GM19468 (cell line): ENCODE results near the gene ZER1.
A peak's percentile ranks its signal among the peaks of the same experiment; 100 is the strongest.

ENCODE experiments used
- ATAC-seq: cut with Tn5 transposase; IDR thresholded peaks from one replicate; pipeline ENCODE4 v1.9.1; 2021; ENCODE audit warnings: mild to moderate bottlenecking, moderate library complexity, moderate number of reproducible peaks; ENCODE audit not compliant: unreplicated experiment; ENCODE audit errors: extremely low read depth

The ZER1 gene

GRCh38 chr9:128718475-128718874 lies 53.3 kb downstream of the ZER1 start:
- no peak for ATAC-seq

- no peak for ATAC-seq
Observed at GRCh38 chr9:128718047-128718446, 53.7 kb downstream of the ZER1 start.

DNA sequence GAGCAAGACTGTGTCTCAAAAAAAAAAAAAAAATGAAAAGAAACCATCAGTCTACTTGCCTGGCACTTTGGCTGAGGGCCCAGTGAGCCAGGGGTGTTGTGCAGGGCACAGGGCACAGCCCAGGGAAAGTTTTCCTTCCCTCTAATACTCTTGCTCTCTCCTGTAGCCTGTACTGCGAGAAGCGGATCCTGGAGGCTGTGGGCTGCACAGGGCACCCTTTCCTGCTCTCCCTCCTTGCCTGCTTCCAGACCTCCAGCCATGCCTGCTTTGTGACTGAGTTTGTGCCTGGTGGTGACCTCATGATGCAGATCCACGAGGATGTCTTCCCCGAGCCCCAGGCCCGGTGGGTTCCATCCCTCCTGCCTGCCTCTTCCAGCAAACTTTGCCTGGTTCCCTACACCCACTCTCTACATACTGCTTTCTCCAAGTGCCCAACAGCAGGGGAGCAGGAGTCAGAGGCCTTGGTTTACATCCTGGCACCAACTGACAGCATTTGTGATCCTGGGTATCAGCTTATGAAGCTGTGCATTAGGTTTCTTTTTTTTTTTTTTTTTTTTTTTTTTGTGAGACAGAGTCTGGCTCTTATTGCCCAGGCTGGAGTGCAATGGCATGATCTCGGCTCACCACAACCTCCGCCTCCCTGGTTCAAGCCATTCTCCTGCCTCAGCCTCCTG lies 55.0 kb downstream of the ZER1 start:
- ATAC-seq = no peak

DNA sequence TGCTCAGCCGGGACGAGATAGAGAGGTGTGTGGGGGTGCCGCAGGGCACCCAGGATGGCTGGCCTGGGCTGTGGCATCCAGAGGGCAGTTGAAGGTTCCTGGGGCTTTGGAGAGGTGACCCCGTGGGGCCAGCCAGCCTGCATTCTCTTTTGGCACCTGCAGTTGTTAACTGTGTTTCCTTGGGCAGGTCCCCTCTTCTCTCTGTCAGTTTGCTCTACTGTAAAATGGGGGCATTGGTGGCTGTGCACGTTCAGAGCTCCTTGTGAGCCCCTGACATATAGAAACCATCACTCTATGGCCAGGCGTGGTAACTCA lies 56.3 kb downstream of the ZER1 start:
- no peak for ATAC-seq

DNA sequence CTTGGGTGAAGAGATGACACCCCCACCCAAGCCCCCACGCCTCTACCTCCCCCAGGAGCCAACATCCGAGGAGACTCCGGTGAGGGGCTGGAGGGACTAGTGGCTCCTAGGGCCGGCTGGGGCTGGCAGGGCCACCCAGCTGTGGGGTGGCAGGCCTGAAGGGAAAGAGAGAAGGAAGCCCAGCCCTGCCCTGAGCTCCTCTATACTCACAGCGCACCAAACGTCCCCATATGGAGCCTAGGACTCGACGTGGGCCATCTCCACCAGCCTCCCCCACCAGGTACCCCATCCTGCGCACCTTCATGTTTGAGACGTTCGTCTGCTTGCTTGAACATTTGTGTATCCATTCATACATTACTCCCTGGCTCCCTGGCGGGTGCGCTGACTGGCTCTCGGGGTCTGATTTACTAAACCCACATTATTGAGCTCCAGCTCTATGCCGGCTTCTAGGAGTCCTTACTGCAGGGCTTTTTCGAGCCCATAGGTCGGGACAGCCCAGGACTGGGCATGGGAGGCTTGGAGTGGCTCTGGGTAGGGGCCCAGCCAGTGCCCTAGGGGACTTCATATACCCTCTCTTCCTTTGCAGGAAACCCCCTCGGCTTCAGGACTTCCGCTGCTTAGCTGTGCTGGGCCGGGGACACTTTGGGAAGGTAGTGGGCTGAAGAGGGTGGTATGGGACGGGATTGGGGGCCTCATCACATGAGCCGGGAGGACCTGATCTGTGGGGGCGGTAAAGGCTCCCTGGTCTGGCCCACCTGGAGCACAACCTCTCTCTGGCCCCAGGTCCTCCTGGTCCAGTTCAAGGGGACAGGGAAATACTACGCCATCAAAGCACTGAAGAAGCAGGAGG lies 56.9 kb downstream of the ZER1 start:
- ATAC-seq = no peak

GRCh38 chr9:128713941-128714573 lies 57.7 kb downstream of the ZER1 start:
- ATAC-seq = no peak

DNA sequence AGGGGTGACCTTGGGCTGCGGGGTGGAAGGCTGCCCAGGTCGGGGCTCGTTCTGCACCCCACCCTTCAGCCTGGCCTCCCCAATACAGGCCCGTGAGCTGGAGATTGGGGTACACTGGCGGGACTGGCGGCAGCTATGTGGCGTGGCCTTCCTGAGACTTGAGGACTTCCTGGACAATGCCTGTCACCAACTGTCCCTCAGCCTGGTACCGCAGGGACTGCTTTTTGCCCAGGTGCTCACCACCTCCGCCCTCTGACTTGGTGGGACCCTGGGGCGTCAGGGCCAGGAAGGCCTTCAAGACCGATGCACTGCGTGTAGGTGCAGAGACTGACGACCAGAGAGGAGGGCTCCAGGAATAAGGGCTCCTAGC lies 58.3 kb downstream of the ZER1 start:
- ATAC-seq = no peak

DNA sequence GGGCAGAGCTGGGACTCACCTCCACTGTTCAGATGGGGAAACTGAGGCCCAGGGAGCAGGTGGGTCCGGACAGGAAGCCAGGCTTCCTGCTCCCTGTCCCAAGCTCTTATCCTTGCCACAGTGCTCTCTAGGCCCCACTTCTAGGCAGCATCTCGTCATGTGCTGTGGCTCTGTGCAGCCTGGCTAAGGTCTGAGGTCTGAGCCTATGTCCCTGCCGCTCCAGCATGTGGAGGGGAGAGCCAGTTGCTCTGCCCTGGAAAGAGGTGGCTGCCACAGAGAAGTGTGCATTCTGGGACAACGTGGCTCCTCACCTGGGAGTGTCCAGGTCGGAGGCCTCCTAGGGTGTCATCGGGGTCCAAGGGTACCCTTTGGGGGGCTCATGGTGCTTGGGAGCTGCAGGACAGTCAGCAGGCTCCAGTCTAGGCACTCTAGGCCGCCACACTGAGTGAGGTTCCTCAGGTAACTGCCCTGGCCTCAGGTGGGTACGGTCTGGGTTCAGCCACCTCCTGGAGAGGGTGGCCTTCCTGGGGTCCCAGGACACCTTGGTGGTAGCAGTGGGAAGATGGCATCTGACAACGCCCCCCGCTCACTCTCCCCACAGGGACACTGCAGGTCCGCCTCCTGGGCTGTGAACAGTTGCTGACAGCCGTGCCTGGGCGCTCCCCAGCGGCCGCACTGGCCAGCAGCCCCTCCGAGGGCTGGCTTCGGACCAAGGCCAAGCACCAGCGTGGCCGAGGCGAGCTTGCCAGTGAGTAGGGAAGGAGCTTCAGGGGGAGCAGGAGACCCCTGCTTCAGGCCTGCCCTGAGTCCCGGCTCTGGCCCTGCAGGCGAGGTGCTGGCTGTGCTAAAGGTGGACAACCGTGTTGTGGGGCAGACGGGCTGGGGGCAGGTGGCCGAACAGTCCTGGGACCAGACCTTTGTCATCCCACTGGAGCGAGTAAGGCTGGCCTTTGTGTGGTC lies 59.0 kb downstream of the ZER1 start:
- ATAC-seq = no peak

DNA sequence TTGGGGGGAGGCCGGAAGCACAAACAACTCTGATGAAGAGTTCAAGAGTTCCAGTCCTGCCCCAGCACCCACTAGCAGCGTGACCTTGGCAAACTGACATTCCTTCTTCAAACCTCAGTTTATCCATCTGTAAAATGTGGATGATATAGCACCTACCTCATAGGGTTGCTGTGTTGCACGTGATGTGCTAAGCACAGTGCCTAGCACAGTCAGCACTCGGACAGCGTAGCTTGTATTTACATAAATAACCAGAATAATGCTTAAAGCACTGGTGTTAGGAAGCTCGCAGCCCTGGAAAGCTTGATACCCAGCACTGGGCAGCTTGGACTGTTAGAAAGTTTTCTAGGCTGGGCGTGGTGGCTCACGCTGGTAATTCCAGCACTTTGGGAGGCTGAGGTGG lies 64.3 kb downstream of the ZER1 start:
- ATAC-seq = no peak

- ATAC-seq = no peak
Observed at GRCh38 chr9:128706671-128707381, 64.9 kb downstream of the ZER1 start.

- no peak for ATAC-seq
Observed at GRCh38 chr9:128706045-128706444, 65.7 kb downstream of the ZER1 start.

DNA sequence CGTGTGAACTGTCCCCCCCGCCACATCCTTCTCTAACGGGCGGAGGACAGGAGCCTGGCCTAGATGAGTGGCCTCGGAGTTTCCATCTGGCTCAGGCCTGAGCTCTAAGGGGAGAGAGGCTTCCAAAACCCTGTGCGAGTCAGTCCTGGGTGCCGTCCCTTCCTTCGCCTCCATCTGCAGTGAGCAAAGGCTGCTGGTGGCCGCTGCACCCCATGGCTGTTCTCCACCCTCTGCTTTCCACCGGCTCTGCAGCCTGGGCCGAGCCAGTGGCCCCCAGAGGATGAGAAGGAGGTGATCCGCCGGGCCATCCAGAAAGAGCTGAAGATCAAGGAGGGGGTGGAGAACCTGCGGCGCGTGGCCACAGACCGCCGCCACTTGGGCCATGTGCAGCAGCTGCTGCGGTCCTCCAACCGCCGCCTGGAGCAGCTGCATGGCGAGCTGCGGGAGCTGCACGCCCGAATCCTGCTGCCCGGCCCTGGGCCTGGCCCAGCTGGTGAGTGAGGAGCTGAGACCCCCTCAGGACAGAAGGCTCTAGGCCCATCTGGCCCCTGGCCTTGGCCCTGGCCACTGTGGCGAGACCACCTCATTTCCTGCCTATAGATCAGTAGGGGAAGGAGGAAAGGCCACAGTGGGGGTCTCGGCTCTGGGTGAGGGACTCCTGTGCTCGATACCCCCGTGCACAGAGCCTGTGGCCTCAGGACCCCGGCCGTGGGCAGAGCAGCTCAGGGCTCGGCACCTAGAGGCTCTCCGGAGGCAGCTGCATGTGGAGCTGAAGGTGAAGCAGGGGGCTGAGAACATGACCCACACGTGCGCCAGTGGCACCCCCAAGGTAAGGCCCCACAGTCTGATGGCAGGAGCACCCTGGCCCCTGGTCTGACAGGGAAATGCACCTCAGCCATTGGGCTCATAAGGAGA lies 66.4 kb downstream of the ZER1 start:
- ATAC-seq = no peak

DNA sequence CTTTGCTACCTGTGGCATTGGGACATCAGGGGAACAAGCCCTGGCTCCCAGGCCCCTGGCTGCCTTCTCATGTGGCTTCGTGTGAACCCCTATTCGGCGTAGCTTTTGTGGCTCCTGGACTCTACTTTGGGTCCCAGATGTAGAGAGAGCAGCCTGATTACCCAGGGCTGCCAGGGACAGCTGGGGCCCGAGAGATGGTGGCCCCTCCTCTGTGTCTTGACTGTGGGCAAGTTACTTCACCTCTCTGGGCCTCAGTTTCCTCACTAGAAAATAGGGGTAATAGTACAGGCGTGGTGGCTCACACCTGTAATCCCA lies 67.4 kb downstream of the ZER1 start:
- ATAC-seq = no peak

DNA sequence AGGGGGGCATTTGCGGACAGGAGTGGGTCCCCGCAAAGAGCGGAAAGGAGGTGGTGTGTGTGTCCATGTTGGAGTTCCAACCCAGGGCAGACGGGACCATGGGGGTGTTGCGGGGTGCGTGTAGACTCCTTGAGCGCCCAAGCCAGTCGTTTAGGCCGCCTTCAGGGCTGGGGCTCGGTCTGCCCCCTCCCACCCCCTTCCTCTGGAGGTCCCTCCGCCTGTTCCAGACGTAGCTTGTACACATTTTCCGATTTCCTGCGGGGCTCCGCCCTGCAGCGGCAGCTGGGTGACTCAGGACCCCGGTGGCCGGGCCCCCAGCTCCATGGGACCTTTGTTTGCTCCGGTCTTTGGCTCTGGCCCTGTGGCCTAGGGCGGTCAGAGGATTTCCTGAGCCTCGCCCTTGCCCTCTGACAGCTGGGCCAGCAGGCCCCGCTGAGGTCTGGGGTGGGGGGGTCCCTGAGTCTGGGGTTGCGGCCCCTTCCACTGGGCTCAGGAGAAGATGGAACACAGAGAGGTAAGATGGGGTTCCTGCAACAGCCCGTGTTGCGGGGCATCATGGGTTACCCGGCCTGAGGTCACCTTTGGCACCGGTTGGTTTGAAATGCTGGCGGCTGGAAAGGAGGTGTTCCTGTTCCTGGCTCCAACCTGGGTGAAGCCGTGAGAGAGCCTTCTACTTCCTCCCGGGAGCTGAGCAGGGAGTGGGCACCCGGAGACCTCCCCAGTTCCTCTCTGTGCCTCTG lies 67.9 kb downstream of the ZER1 start:
- ATAC-seq = no peak

DNA sequence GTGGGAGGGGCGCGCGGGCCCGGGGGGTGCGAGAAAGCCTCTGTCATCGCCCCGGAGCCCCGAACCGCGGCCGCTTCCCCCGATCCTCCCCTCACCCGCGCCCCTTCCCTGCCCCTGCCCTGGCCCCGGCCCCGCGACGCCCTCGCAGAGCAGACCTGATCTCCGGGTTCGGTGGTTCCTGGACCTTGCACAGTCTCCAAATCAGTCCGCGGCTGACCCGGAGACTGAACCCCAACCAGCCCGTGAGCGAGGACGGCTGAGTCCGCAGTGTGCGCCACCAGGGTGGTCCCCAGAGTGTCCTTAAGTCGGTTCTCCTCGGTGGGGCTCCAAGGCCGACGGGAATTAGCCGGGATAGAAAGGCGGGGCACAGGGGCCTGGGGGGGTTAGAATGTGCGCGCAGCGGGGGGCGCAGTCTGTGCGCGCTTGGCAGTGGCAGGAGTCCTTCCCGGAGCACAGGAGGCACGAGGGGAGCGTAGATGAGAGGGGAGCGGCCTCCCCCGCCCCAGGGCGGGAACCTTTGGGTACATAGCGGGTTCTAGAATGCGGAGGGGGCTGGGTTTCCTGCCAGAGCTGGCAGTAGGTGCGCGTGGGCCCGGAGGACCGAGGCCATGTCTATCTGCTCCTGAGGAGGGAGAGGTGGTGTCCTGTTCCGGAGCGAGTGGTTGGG lies 68.6 kb downstream of the ZER1 start:
- ATAC-seq = no peak

- peak; percentile 42 for ATAC-seq
Observed at GRCh38 chr9:128702445-128702948, 69.2 kb downstream of the ZER1 start, which contains the start of gene PKN3. Gene PKN3, plus strand, starts transcription at chr9:128702503. Its CDS starts 413 bp downstream, at chr9:128702916.

- no peak for ATAC-seq
Observed at GRCh38 chr9:128701227-128701854, 70.4 kb downstream of the ZER1 start.
